GM19372 (cell line): Measurements from ENCODE around the gene MGAT4A.

Experiments used
- ATAC-seq: cut with Tn5 transposase; IDR thresholded peaks from one replicate; pipeline ENCODE4 v1.9.1; 2021; ENCODE audit warnings: mild to moderate bottlenecking, low read depth, moderate library complexity; ENCODE audit not compliant: unreplicated experiment

The MGAT4A gene

GRCh38 chr2:98704499-98705332 lies 26.2 kb downstream of the MGAT4A start:
- no peak for ATAC-seq

- no peak for ATAC-seq
Observed at GRCh38 chr2:98703738-98704137, 27.2 kb downstream of the MGAT4A start.

- no peak for ATAC-seq
Observed at GRCh38 chr2:98702858-98703620, 27.9 kb downstream of the MGAT4A start.

GRCh38 chr2:98702127-98702802 lies 28.7 kb downstream of the MGAT4A start:
- no peak for ATAC-seq

GRCh38 chr2:98701230-98701629 lies 29.7 kb downstream of the MGAT4A start:
- ATAC-seq: no peak

- no peak for ATAC-seq
Observed at GRCh38 chr2:98698896-98699295, 32.0 kb downstream of the MGAT4A start.

- no peak for ATAC-seq
Observed at GRCh38 chr2:98697651-98698337, 33.1 kb downstream of the MGAT4A start.

GRCh38 chr2:98696200-98696599 lies 34.7 kb downstream of the MGAT4A start:
- ATAC-seq: no peak

GRCh38 chr2:98695255-98695654 lies 35.7 kb downstream of the MGAT4A start:
- no peak for ATAC-seq

- ATAC-seq: no peak
Observed at GRCh38 chr2:98693477-98693876, 37.5 kb downstream of the MGAT4A start.

- ATAC-seq: no peak
Observed at GRCh38 chr2:98692090-98693054, 38.6 kb downstream of the MGAT4A start.

- ATAC-seq: no peak
Observed at GRCh38 chr2:98691303-98691702, 39.6 kb downstream of the MGAT4A start.

- no peak for ATAC-seq
Observed at GRCh38 chr2:98685930-98686887, 44.7 kb downstream of the MGAT4A start.

- ATAC-seq: no peak
Observed at GRCh38 chr2:98683728-98684127, 47.2 kb downstream of the MGAT4A start.

- no peak for ATAC-seq
Observed at GRCh38 chr2:98676742-98677141, 54.2 kb downstream of the MGAT4A start.

GRCh38 chr2:98674233-98674964 lies 56.5 kb downstream of the MGAT4A start:
- ATAC-seq: no peak

GRCh38 chr2:98669675-98670074 lies 61.3 kb downstream of the MGAT4A start:
- ATAC-seq: no peak

- ATAC-seq: no peak
Observed at GRCh38 chr2:98665677-98666076, 65.3 kb downstream of the MGAT4A start.
